ENCODE results near the gene IL36RN. TPM values are rescaled to one million over a fixed set of nuclear protein-coding genes. Genes with fewer than 3 reads are reported as not detected.

Gene IL36RN
- polyA plus RNA-seq, 3 donors = not detected

Other genes with a start within 250 kb of the IL36RN start
- 1 to 10 TPM in 1 of 3 donors, under 1 TPM in 2; 0.53 to 2.9 (median 0.64) TPM for gene IL1B, start 222.4 kb upstream of the IL36RN start, polyA plus RNA-seq (ENCODE audit: insufficient read length in 3 of 3)
- under 1 TPM; 0.22 to 0.40 (median 0.24) TPM for gene IL37, start 148.0 kb upstream of the IL36RN start, polyA plus RNA-seq (ENCODE audit: insufficient read length in 3 of 3)
- under 1 TPM in 1 of 3 donors, not detected in 2; 0.27 TPM for gene IL36G, start 81.2 kb upstream of the IL36RN start, polyA plus RNA-seq (ENCODE audit: insufficient read length in 3 of 3)
- not detected for gene IL36A, start 53.7 kb upstream of the IL36RN start, polyA plus RNA-seq (ENCODE audit: insufficient read length in 3 of 3)
- gene IL36B, start 6.3 kb upstream of the IL36RN start, polyA plus RNA-seq (ENCODE audit: insufficient read length in 3 of 3) = not detected
- gene IL1F10, start 8.8 kb downstream of the IL36RN start, polyA plus RNA-seq (ENCODE audit: insufficient read length in 3 of 3) = not detected
- gene IL1RN, start 68.4 kb downstream of the IL36RN start, polyA plus RNA-seq (ENCODE audit: insufficient read length in 3 of 3) = 1 to 10 TPM; 1.2 to 2.0 (median 1.7) TPM
- gene PSD4, start 114.8 kb downstream of the IL36RN start, polyA plus RNA-seq (ENCODE audit: insufficient read length in 3 of 3) = 10 to 100 TPM in 1 of 3 donors, 1 to 10 TPM in 2; 7.1 to 11.1 (median 9.4) TPM
- gene PAX8, start 219.7 kb downstream of the IL36RN start, polyA plus RNA-seq (ENCODE audit: insufficient read length in 3 of 3) = 100 to 1,000 TPM; 297 to 665 (median 302) TPM

All from renal cortex interstitium (tissue), 3 donors.